Stimulated activated CD4-positive, alpha-beta T cell treated with anti-CD3 and anti-CD28 coated beads, Interleukin-12 subunit alpha, Interleukin-12 subunit beta, amount 100 ng/mL, for 24 hours (primary cell): ENCODE data around the gene DOCK1.
A peak's percentile ranks its signal among the peaks of the same experiment; 100 is the strongest.

Experiments
- DNase-seq, 2 experiments: peaks; one replicate each; pipeline ENCODE4 v3.0.0-alpha.2; 2020; ENCODE audit warnings: low read depth in 2 of 2

DOCK1 gene

GRCh38 chr10:127210936-127211466, 305.8 kb downstream of the DOCK1 start:
- no peak for DNase-seq

DNA sequence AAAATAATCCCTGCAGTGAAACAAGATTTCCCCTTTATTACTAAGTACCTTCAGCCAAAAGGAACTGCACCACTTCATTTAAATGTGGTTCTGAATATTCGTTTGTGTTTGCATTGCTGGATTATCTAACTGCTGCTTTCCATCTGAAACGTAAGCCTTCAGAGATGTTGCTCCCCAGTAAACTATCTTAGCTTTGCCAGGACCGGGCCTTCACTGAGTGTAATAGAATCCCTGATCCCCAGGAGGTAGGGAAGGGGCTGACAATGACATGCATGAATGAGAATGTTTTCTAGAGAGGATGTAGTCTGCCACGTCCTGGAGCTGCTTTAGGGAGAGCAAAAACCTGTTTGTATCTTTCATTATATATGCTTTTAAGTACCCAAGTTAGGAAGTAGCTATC, 310.6 kb downstream of the DOCK1 start:
- DNase-seq = no peak

- no peak for DNase-seq
Observed at GRCh38 chr10:127216274-127216673, 311.0 kb downstream of the DOCK1 start.

DNA sequence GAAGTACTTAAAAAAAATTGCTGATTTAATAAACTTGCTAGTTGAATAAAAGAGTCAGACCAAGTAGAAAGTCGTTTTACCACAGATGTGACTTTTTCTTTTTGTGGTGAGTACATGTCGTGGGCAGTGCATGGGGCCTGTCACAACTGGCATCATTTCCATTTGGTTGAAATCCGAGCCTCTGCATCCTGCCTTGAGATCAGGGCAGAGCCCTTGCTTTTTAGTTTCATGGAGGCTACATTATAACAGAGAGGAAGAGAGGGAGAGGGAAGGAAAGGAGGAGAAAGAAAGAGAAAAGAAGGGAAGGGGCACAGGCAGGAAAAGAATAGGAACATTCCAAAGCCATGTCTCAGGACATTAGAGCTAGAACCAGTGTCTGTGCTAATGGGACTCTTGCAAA, 311.6 kb downstream of the DOCK1 start:
- no peak for DNase-seq

DNA sequence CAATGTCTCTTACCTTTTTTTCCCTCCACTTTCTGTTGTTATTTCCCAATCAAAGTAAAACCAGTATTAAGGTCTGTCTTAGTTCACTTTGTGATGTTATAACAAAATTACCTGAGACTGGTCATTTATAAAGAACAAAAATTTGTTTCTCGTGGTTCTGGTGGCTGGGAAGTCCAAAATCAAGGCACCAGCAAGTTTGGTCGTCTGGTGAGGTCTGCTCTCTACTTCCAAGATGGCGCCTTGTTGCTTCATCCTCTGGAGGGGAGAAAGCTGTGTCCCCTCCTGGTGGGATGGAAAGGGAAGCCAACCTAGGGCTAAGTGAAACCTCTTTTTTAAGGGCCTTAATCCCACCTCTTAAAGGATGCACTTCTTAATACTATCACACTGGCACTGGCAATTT, 313.4 kb downstream of the DOCK1 start:
- no peak for DNase-seq

DNA sequence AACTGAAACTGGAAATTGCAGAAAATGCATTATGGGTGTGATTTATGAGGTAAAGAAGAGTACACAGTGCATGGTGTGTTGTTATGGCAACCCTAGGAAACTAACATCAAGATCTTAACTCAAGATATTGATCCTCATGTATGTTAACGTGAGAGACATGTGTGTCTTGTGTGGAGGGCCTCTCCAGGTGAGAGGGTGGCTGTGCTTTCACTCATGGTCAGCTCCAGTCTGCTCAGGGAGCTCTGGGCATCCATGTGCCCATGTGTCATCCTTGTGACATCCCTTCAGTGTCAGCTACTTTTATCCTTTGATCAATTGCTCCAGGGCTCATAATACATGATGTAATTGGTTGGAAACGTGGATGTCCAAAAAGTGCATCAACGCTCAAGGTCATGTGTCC, 316.1 kb downstream of the DOCK1 start:
- DNase-seq = no peak

DNA sequence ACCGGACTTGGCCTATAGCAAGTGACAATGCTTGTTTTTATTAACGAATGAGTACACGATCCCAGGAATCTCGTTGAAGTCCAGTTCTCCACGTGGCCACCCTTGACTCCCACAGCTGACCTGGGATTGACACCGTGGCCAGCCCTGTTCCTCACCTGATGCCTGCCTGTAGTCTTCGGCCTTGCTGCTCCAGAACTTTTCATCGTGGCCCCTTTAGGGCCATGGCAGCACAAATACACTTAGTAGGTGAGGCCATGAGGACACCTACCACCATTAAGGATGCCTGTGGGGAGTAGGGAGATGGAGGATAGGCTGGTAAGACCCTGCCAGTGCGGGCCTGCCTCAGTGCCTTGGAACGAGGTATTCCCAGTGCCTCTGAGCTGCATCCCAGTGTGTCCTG, 321.8 kb downstream of the DOCK1 start:
- no peak for DNase-seq

DNA sequence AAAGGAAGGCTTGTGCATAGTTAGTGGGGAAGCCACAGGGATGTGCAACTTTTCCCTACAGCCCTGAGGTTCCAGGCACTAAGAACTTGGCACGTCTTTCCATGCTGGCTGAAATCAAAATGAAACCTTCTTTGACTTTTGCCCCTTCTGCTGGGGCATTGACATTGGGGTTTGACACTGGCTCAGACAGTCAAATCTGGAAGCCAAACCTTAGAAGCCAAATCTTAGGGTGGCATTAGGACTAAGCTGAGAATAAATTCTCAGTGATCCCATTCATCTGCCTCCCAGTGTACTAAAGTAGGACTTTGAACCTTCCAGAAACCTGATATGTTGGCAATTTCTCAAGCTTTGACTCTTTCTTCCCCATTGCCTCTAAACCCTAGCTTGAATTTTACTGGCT, 322.4 kb downstream of the DOCK1 start:
- no peak for DNase-seq

GRCh38 chr10:127228195-127228787, 323.1 kb downstream of the DOCK1 start:
- DNase-seq = no peak

GRCh38 chr10:127234306-127234800, 329.1 kb downstream of the DOCK1 start:
- DNase-seq = no peak

DNA sequence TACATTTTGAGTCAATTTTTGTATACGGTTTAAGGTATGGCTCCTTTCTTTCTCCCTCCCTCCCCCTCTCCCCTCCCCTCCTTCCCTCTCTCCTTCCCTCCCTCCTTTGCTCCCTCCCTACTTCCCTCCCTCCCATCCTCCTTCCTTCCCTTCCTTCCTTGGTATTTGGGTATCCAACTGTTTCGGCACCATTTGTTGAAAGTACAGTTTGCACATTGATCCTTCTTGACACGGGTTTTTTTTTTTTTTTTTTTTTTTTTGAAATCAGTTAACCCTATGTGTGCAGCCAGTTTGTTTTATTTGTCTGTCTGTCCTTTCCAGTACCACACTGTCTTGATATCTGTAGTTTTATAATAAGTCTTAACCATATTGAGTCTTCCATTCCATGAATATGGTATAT, 331.0 kb downstream of the DOCK1 start:
- DNase-seq = no peak

- DNase-seq = no peak
Observed at GRCh38 chr10:127242914-127243313, 337.7 kb downstream of the DOCK1 start.

DNA sequence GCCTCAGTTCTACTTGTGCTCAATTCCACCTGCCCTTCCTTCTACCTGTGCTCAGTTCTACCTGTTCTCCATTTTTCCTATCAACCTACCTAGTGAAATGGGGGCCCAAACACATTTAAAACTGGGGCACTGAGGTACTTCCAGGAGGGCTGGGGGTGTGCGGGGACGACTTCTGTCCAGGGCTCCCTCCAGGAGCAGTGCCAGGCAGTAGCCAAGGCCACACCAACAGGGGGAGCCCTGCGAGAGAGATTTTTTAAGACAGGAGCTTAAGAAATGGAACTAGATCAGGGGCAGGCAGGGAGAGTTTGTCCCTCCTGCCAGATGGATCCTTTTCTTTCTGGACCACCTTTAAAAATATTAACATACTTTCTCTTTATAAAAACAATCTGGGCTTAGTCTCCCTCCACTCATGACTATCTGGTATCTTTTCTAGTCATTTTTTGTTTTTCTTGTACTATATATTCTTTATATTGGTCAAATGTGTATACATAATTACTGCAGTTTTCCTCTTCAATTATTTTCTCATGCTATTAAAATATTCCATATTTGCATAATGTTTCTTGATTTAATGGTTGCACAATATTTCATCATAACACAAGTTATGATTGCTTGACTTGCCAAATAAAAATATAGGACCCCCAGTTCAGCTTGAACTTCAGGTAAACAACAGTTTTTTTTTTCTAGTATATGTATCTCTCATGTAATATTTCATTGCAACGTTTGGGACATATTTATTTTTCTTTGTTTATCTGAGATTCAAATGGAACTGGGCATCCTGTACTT, 338.5 kb downstream of the DOCK1 start:
- peak in 1 of 2 experiments; percentile 36 for DNase-seq

- no peak for DNase-seq
Observed at GRCh38 chr10:127245456-127245855, 340.2 kb downstream of the DOCK1 start.

GRCh38 chr10:127250031-127250430, 344.8 kb downstream of the DOCK1 start:
- no peak for DNase-seq

- no peak for DNase-seq
Observed at GRCh38 chr10:127252818-127253217, 347.6 kb downstream of the DOCK1 start.

DNA sequence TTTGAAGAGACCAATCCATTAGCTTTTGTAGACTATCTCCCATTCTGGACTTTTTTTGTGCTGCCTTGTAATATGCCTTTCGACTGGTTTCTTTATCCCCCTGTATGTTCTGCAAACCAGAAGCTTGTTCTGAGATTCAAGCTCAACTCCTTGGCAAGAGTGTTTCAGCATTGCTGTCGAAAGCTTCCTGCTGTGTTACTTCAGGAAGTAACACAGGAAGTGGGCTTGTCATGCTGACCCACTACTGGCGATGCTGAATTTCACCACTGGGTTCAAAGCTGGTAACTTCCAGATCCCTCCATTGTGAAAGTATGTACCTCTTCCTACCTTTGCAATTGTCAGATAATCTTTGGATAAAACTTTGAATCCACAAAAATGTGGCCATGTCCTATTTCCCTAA, 349.0 kb downstream of the DOCK1 start:
- no peak for DNase-seq

DNA sequence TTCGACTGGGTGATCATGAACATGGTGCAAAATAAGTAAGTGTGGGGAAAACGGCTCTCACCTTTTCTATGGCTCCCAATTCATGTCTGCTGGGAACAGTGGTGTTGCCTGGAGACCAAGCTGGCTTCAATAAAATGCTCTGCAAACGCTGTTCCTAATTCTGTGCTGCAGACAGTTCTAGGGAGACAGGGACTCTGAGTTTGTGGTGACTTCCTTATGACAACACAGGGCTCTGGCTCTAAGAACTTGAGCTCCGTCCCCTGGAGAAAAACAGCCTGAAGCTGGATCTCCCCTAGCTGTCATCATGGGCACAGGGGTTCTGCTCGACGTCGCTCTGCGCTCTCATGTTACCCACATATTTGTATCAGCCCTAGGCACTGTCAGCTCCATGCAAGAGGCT, 352.2 kb downstream of the DOCK1 start:
- no peak for DNase-seq

DNA sequence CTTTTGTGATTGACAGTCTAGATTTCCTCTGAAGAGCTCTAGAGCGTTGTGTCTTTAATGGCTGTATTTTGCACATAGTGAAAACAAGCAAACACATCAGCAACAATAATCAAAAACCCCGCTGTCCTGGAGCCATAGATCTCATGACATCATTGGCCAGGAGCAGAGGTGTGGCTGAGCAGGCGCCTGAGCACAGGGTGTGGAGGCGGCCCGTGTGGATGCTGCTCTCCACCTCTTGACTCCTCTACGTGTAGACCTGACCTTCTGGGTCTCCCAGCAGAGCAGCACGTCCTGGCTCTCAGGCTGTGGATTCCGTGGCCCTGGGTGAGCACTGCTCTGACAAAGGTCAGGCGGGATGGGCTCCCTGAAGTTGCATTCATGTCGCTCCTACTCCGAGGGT, 354.1 kb downstream of the DOCK1 start:
- DNase-seq = no peak

- DNase-seq = no peak
Observed at GRCh38 chr10:127262606-127263005, 357.4 kb downstream of the DOCK1 start.

DNA sequence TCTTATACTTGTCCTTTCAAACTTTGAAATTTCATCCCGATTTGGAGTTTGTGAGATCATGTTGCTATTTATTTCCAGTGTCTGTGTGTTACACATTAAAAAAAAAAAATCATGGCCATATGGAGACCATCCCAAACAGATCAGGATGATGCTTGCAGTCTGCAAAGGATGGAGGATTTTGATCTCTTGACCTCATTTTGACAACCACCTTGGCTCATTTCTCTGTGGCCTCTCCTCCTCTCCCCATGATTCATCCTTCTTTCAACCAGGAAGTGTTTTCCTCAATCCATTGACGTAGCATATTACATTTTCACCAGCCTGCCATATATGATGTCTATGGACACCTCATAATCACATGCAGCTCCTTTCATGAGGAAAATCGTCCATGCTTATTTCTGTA, 360.1 kb downstream of the DOCK1 start:
- no peak for DNase-seq

- no peak for DNase-seq
Observed at GRCh38 chr10:127266431-127266830, 361.2 kb downstream of the DOCK1 start.

- no peak for DNase-seq
Observed at GRCh38 chr10:127267442-127267841, 362.2 kb downstream of the DOCK1 start.
